Heart left ventricle (tissue), 16 donors: ENCODE data around the gene PIK3R6. TPM values are rescaled to one million over a fixed set of nuclear protein-coding genes. Genes with fewer than 3 reads are reported as not detected.
A peak's percentile ranks its signal among the peaks of the same experiment; 100 is the strongest.

Source experiments
- ATAC-seq, 4 donors: fragments of 200-7000 bp; cut with Tn5 transposase; one replicate each; pipeline ENCODE4 v1.9.1; 2020 to 2022; ENCODE audit warnings: moderate library complexity in 4 of 4, mild to moderate bottlenecking in 3 of 4, moderate number of reproducible peaks in 1 of 4
- DNase-seq, 5 donors: peaks; one replicate each; pipeline ENCODE4 v3.0.0-alpha.2; 2020
- H3K27ac ChIP-seq, 12 donors: fragments of 200-600 bp; sonication (generic) in 4 of 12; one replicate each; pipeline versions ENCODE4 v1.5.0 to v1.8.0; 2016 to 2022; ENCODE audit warnings: mild to moderate bottlenecking in 2 of 12
- H3K27me3 ChIP-seq, 9 donors: fragments of 200-600 bp; sonication (generic) in 2 of 9; one replicate each; pipeline versions ENCODE4 v1.5.1 to v1.8.0; 2016 to 2022; ENCODE audit warnings: mild to moderate bottlenecking in 3 of 9
- H3K36me3 ChIP-seq, 9 donors: fragments of 200-600 bp; sonication (generic) in 2 of 9; one replicate each; pipeline versions ENCODE4 v1.5.0 to v1.8.0; 2018 to 2022; ENCODE audit warnings: mild to moderate bottlenecking in 2 of 9
- H3K4me1 ChIP-seq, 12 donors: fragments of 200-600 bp; sonication (generic) in 4 of 12; one replicate each; pipeline versions ENCODE4 v1.5.0 to v1.8.0; 2016 to 2022; ENCODE audit warnings: mild to moderate bottlenecking in 3 of 12
- H3K4me3 ChIP-seq, 12 donors: fragments of 200-600 bp; sonication (generic) in 4 of 12; one replicate each; pipeline versions ENCODE4 v1.5.0 to v1.8.0; 2017 to 2022; ENCODE audit warnings: mild to moderate bottlenecking in 9 of 12, moderate library complexity in 4 of 12
- H3K9me3 ChIP-seq, 12 donors: fragments of 200-600 bp; sonication (generic) in 4 of 12; one replicate each; pipeline versions ENCODE4 v1.5.0 to v1.8.0; 2016 to 2022; ENCODE audit warnings: mild to moderate bottlenecking in 1 of 12
- POLR2A ChIP-seq, 2 donors: fragments of 450-650 bp; IDR thresholded peaks; one replicate each; pipeline ENCODE4 v1.6.1; 2017; ENCODE audit warnings: antibody characterized with exemption in 2 of 2, mild to moderate bottlenecking in 2 of 2, moderate library complexity in 2 of 2
- WGBS, 4 donors: extraction: QIAGEN DNeasy Blood & Tissue Kit in 2 of 4; methylation state at CpG; one replicate each; pipeline versions ENCODE4 v1.1.5 to v1.1.7; 2013 to 2018; 5-methylcytosine and 5-hydroxymethylcytosine counted together
- intact Hi-C, 10 donors: fragments of 100-400 bp; cut with DNase I; formaldehyde crosslinking; loops; one replicate each; pipeline versions ENCODE4 v1.11.1 to v1.14.2; 2022
- polyA plus RNA-seq, 2 donors: library from polyadenylated mRNA; stranded (reverse); fragments of 200-250 nt; gene quantifications; one replicate each; pipeline ENCODE4 v1.2.3, GENCODE V29; 2013
- total RNA-seq, 9 donors: library from RNA; depleted of rRNA in 2 of 9; stranded (reverse); fragments of >200 nt in 2 of 9; fragmentation: NEBNext Ultra II Directional in 3 of 9; extraction: Animal tissue kit (Norgen Biotek cat#: 25700) in 3 of 9; gene quantifications; one replicate each; pipeline versions ENCODE4 v1.1.0 to v1.2.4, GENCODE V29; 2016 to 2023
- TF ChIP-seq, protein P1 (sequence below), 12 donors: fragments of 200-600 bp; sonication (generic) in 4 of 12; IDR thresholded peaks; one replicate each; pipeline versions ENCODE4 v1.5.0 to v1.8.0; 2018 to 2022; ENCODE audit warnings: antibody characterized with exemption in 12 of 12, mild to moderate bottlenecking in 5 of 12
- donor health status: ischemic (EF 13 %, LVEDD 7.1; RV severe dilation, severe dysfunction).
- donor health status: healthy with polysubstance abuse.
- donor health status: DM: no; HTN: yes; CAD: no.
- donor health status: DM: no; HTN: no; CAD: no.
- donor health status: ischemic (EF 25% LVEDD 6.9; RV normal size, moderate dysfunction).
- donor health status: ischemic (EF 25% LVEDD 5.7; RV mildly dilated, moderate dysfunction).
- donor health status: healthy.
- donor health status: DM: yes; HTN: yes; CAD: no.
- donor health status: ischemic (EF 35%, LVEDD 5.7; RV mildly dilated, moderate dysfunction).
- donor health status: nonischemic (EF 11% LVEDD 7.7; RV severe dilation, severe dysfunction).
- donor health status: DM: yes; HTN: yes; CAD: no.
- donor health status: PGD.
- donor health status: ischemic (EF 29% LVEDD 5.4; RV normal size, mild dysfunction).
- donor health status: nonischemic (EF 23%, LVEDD 6.1; RV moderate dilation, normal function).

PIK3R6 gene
- total and polyA plus RNA-seq, 11 donors, result 0.21 to 5.4 (median 1.0) TPM

DNA sequence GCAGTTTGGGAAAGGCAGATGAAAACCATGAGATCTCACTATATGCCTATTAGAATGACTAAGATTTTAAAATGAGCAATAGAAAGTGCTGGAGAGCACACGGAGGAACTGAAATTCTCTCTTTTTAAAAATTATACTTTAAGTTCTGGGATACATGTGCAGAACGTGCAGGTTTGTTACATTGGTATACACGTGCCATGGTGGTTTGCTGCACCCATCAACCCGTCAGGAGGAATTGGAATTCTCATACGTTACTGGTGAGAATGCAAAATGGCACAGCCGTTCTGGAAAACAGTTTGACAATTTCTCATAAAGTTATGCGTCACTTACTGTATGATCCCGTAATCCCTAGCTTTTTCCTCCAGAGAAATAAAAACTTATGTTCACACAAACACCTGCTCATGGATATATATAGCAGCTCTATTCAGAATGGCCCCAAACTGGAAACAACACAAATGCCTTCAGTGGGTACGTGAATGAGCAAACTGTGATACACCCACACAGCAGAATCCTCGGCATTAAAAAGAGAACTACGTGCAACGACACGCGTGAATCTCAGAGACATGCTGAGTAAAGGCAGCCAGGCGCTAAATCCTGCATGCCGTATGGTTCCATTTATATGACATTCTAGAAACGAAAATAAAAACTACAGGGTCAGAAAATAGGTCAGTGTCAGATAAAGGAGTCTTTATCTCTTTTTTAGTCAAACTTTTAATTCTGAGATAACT, 11.8 kb downstream of the PIK3R6 start:
- no peaks in the 10 kb centered on the region for H3K9me3 ChIP-seq
- H3K27ac ChIP-seq, result peak overlapping the region in 1 of 12 donors; percentile 32
- WGBS, 4 donors, result 77 to 87% (median 81%) methylated on average over 17 of the region's 17 CpGs
- intact Hi-C loops, result no loop called here
- no peak overlapping the region for H3K4me3 ChIP-seq
- DNase-seq, result no peak
- H3K27me3 ChIP-seq, result no peaks in the 10 kb centered on the region
- TF ChIP-seq, protein P1, sequence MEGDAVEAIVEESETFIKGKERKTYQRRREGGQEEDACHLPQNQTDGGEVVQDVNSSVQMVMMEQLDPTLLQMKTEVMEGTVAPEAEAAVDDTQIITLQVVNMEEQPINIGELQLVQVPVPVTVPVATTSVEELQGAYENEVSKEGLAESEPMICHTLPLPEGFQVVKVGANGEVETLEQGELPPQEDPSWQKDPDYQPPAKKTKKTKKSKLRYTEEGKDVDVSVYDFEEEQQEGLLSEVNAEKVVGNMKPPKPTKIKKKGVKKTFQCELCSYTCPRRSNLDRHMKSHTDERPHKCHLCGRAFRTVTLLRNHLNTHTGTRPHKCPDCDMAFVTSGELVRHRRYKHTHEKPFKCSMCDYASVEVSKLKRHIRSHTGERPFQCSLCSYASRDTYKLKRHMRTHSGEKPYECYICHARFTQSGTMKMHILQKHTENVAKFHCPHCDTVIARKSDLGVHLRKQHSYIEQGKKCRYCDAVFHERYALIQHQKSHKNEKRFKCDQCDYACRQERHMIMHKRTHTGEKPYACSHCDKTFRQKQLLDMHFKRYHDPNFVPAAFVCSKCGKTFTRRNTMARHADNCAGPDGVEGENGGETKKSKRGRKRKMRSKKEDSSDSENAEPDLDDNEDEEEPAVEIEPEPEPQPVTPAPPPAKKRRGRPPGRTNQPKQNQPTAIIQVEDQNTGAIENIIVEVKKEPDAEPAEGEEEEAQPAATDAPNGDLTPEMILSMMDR (IDR thresholded peaks at IDR 0.05), result no peak
- no peak for TF ChIP-seq POLR2A (IDR thresholded peaks at IDR 0.05)
- peaks cover 4 to 35% (median 20%) of the 10 kb centered on the region in 12 donors for H3K4me1 ChIP-seq
- H3K36me3 ChIP-seq, result no peaks in the 10 kb centered on the region
- no peak for ATAC-seq

DNA sequence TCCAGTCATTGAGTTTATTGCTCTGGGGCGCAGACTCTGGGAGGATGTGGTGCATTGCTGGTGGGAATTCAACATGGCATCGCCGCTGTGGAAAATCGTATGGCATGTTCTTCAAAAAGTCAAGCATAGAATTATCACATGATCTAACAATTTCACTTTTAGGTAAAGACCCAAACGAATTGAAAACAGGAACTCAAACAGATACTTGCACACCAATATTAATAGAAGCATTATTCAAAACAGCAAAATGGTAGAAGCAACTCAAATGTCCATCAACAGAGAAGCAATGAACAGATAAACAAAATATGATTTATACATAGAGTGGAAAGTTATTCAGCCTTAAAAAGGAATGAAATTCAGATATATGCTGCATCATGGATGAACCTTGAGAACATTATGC, 15.9 kb downstream of the PIK3R6 start:
- ATAC-seq (no peak), DNase-seq (no peak)

DNA sequence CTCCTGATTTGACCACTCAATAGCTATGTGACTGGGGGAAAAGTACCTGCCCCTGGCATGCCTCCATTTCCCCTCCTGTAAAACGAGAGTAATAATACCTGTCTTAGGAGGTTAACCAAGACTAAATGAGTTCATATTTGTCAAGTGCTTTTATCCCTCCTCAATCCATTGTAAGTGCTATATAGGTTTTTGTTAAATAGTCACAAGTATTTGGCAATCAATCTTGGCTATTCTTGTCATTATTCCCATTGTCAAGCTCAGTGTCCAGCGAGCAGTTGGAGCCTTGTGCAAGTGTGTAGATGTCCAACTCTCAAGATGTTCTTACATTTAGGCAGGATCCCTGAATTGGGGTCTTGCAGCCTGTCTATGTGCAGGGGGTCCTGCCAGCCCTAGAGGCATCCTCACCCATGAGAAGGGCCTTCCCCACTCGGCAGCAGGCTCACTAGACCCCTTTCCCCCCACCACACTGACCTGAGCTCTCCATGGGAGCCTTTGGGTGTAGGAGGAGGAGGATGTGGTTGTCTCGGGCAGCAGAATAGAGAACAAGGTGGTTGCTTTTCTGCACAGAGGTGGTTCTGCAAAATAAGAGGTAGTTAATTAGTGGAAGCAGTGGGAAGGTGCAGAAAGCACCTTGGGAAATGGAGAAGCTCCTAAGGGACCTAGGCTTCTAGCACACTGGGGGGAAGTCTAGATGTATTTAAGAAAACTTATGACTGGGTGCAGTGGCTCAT, 18.0 kb downstream of the PIK3R6 start:
- WGBS, 4 donors, result 83 to 91% (median 87%) methylated on average over 4 of the region's 4 CpGs
- no peak overlapping the region for H3K4me3 ChIP-seq
- H3K9me3 ChIP-seq, result no peaks in the 10 kb centered on the region
- peaks cover 0 to 9% (median 0%) of the 10 kb centered on the region in 9 donors for H3K36me3 ChIP-seq
- ATAC-seq, result no peak
- TF ChIP-seq POLR2A (IDR thresholded peaks at IDR 0.05), result no peak
- TF ChIP-seq, protein P1 (IDR thresholded peaks at IDR 0.05), result no peak
- no peaks in the 10 kb centered on the region for H3K27me3 ChIP-seq
- H3K27ac ChIP-seq, result no peak overlapping the region
- intact Hi-C loops, result loop anchor here in 1 of 10 donors (5.0 kb wide), 1 partner anchor 38 kb away; no protein-coding TSS in a partner anchor
- peaks cover 0 to 26% (median 4%) of the 10 kb centered on the region in 12 donors for H3K4me1 ChIP-seq
- DNase-seq, result no peak

More for the DNA sequence above, 15.9 kb downstream of the PIK3R6 start:
- Histone ChIP-seq H3K9me3 (no peaks in the 10 kb centered on the region), H3K36me3 (peaks cover 0 to 9% (median 0%) of the 10 kb centered on the region in 9 donors), H3K27ac (no peak overlapping the region), H3K27me3 (no peaks in the 10 kb centered on the region), H3K4me3 (no peak overlapping the region), H3K4me1 (peaks cover 0 to 22% (median 4%) of the 10 kb centered on the region in 12 donors)
- WGBS, 4 donors, result 93 to 95% (median 94%) methylated on average over 5 of the region's 5 CpGs
- intact Hi-C loops, result no loop called here
- TF ChIP-seq POLR2A (IDR thresholded peaks at IDR 0.05), result no peak
- TF ChIP-seq, protein P1 (IDR thresholded peaks at IDR 0.05), result no peak

DNA sequence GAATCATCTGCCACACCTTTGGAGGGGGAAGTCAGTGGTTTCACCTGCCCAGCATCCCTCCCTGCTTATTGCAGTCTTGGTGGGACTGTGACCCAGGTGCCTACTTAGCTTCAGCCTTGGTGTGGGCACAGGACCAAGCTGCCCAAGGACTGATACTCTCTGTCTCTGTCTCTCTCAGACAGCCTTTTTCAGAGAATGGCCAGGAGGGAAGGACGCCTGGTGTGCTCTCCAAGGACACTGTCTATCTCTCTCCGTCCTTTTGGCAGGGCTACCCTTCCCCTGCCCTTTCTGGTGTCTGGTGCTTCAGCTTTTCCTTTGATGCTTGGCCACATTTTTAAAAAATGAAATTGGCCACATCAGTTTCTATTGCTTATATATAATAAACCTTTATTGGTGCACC, 19.6 kb downstream of the PIK3R6 start:
- ATAC-seq, result peak; percentile 67 to 81 (median 76)
- H3K27ac ChIP-seq, result peak overlapping the region; percentile 49 to 89 (median 70)
- intact Hi-C loops, result loop anchor here in 1 of 10 donors (5.0 kb wide), 1 partner anchor 39 kb away; no protein-coding TSS in a partner anchor

More for the DNA sequence above, 19.6 kb downstream of the PIK3R6 start:
- Histone ChIP-seq H3K4me3 (no peak overlapping the region), H3K4me1 (peaks cover 0 to 35% (median 8%) of the 10 kb centered on the region in 12 donors), H3K27me3 (no peaks in the 10 kb centered on the region), H3K9me3 (no peaks in the 10 kb centered on the region), H3K36me3 (peaks cover 0 to 9% (median 0%) of the 10 kb centered on the region in 9 donors)
- WGBS, 4 donors, result 46 to 60% (median 55%) methylated on average over 2 of the region's 2 CpGs
- no peak for TF ChIP-seq POLR2A (IDR thresholded peaks at IDR 0.05)
- TF ChIP-seq, protein P1 (IDR thresholded peaks at IDR 0.05), result no peak
- peak in 2 of 5 donors; percentile 52 for DNase-seq
